EH (cell line): Measurements from ENCODE around the gene FOXR1.

ENCODE experiments used
- DNase-seq: peaks from one replicate; pipeline ENCODE4 v3.0.0-alpha.2; 2015; ENCODE audit warnings: low read depth

Gene FOXR1

GRCh38 chr11:118971646-118972045 is at the start of gene FOXR1:
Gene FOXR1, plus strand, starts transcription at chr11:118971761. Its CDS starts 171 bp downstream, at chr11:118971932.
- no peak for DNase-seq

- peak; percentile 95 for DNase-seq
Measured at GRCh38 chr11:118921929-118922744, 49.4 kb upstream of the FOXR1 start.

- DNase-seq: peak; percentile 34
Measured at GRCh38 chr11:118922745-118923627, 48.6 kb upstream of the FOXR1 start.

- DNase-seq: no peak
Measured at GRCh38 chr11:118923721-118924587, 47.6 kb upstream of the FOXR1 start.

- peak; percentile 54 for DNase-seq
Measured at GRCh38 chr11:118924591-118925585, 46.7 kb upstream of the FOXR1 start.

- no peak for DNase-seq
Measured at GRCh38 chr11:118927554-118928100, 43.9 kb upstream of the FOXR1 start.

- DNase-seq: peak; percentile 94
Measured at GRCh38 chr11:118928101-118928869, 43.3 kb upstream of the FOXR1 start.

GRCh38 chr11:118928870-118929500 is 42.6 kb upstream of the FOXR1 start:
- DNase-seq: peak; percentile 66

- DNase-seq: peak; percentile 89
Measured at GRCh38 chr11:118929501-118930093, 42.0 kb upstream of the FOXR1 start.

GRCh38 chr11:118930094-118930712 is 41.4 kb upstream of the FOXR1 start:
- DNase-seq: peak; percentile 78

- no peak for DNase-seq
Measured at GRCh38 chr11:118931571-118931970, 40.0 kb upstream of the FOXR1 start.

GRCh38 chr11:118933486-118933885 is 38.1 kb upstream of the FOXR1 start:
- DNase-seq: no peak

GRCh38 chr11:118935376-118935775 is 36.2 kb upstream of the FOXR1 start:
- DNase-seq: no peak

GRCh38 chr11:118938491-118939403 is 32.8 kb upstream of the FOXR1 start:
- DNase-seq: peak; percentile 90

GRCh38 chr11:118939404-118939915 is 32.1 kb upstream of the FOXR1 start:
- no peak for DNase-seq

- peak; percentile 53 for DNase-seq
Measured at GRCh38 chr11:118939953-118940598, 31.5 kb upstream of the FOXR1 start.
